ENCODE measurements around the gene GCSH.
A peak's percentile ranks its signal among the peaks of the same experiment; 100 is the strongest.

DNA sequence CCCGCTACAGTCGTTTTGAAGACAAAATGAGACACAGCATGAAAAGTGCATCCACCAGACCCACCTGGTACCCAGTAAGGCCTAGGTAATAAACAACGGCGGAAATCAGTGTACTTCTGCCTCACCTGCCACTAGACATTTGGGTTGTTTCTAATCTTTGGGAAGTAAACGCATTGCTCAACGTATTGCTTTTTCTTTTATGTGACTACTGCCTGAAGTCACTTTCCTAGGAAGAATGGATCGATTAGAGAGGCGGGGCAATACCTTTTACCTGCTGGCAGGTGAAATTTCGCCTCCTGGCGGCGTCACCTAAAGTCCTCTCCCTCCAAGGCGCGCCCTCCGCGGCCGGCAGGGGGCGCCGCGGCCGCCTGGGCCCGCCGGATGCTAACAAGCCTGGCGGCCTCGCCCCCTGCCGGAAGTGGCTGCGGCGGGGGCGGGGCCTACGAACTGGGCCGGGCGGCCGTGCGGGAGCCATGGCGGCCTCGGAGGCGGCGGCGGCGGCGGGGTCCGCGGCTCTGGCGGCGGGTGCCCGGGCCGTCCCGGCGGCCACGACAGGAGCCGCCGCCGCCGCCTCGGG, 60.7 kb downstream of the GCSH start, which contains the start of gene ATMIN:
- peak; percentile 100 for TF ChIP-seq CTCF (IDR thresholded peaks at IDR 0.05)
- peak; percentile 62 for TF ChIP-seq POLR2A (IDR thresholded peaks at IDR 0.05; ENCODE audit: low read length)
- TF ChIP-seq ZSCAN20 (CRISPR knock-in tag; IDR thresholded peaks at IDR 0.05) = no peak
- TF ChIP-seq KDM5A (IDR thresholded peaks at IDR 0.05) = no peak
- TF ChIP-seq PBX3 (IDR thresholded peaks at IDR 0.05) = no peak
- TF ChIP-seq ESRRA (IDR thresholded peaks at IDR 0.05; ENCODE audit: borderline replicate concordance, low read length) = no peak
- TF ChIP-seq, protein P1, sequence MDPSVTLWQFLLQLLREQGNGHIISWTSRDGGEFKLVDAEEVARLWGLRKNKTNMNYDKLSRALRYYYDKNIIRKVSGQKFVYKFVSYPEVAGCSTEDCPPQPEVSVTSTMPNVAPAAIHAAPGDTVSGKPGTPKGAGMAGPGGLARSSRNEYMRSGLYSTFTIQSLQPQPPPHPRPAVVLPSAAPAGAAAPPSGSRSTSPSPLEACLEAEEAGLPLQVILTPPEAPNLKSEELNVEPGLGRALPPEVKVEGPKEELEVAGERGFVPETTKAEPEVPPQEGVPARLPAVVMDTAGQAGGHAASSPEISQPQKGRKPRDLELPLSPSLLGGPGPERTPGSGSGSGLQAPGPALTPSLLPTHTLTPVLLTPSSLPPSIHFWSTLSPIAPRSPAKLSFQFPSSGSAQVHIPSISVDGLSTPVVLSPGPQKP (IDR thresholded peaks at IDR 0.05; ENCODE audit: low read depth, low read length) = no peak
- TF ChIP-seq JUNB (IDR thresholded peaks at IDR 0.05) = no peak
- no peak for TF ChIP-seq CBX2 (IDR thresholded peaks at IDR 0.05; ENCODE audit: borderline replicate concordance, low read depth)
- no peak for TF ChIP-seq CEBPB (IDR thresholded peaks at IDR 0.05)
- no peak for TF ChIP-seq EP300 (IDR thresholded peaks at IDR 0.05)
